Bronchial smooth muscle cell (primary cell): Measurements from ENCODE around the gene SNX33. TPM values are rescaled to one million over a fixed set of nuclear protein-coding genes. Genes with fewer than 3 reads are reported as not detected.

ENCODE experiments used
- total RNA-seq: library from RNA; depleted of rRNA; stranded (reverse); fragments of >200 nt; gene quantifications from 2 replicates; pipeline ENCODE4 v1.2.1, GENCODE V29; 2014

The SNX33 gene
- total RNA-seq: 14.0 and 21.8 TPM in 2 replicates

GRCh38 chr15:75647370-75648155 lies at the start of gene SNX33:
Gene SNX33, plus strand, starts transcription at chr15:75647912. Its CDS starts 1,191 bp downstream, at chr15:75649103.

GRCh38 chr15:75625542-75626347 lies 22.0 kb upstream of the SNX33 start, which contains the start of gene SNUPN:
Gene SNUPN, minus strand, starts transcription at chr15:75625725. Its CDS starts 4,674 bp downstream, at chr15:75621051.

GRCh38 chr15:75639709-75640482 lies 7.8 kb upstream of the SNX33 start, which contains the start of gene IMP3:
Gene IMP3, minus strand, starts transcription at chr15:75640224. Its CDS starts 56 bp downstream, at chr15:75640168.

Other genes with a start within 250 kb of the SNX33 start
- 23.2 and 31.9 TPM in 2 replicates for gene SIN3A, start 196.2 kb upstream of the SNX33 start, total RNA-seq
- 16.1 and 18.4 TPM in 2 replicates for gene PTPN9, start 68.6 kb upstream of the SNX33 start, total RNA-seq
- gene SNUPN, start 22.2 kb upstream of the SNX33 start, total RNA-seq: 29.9 and 31.4 TPM in 2 replicates
- gene IMP3, start 7.7 kb upstream of the SNX33 start, total RNA-seq: 62.3 and 70.2 TPM in 2 replicates
- gene CSPG4, start 64.9 kb downstream of the SNX33 start, total RNA-seq: 30.7 and 42.1 TPM in 2 replicates
- gene UBE2Q2, start 195.5 kb downstream of the SNX33 start, total RNA-seq: 42.2 and 68.9 TPM in 2 replicates